Measurements from ENCODE around the gene ZHX3. TPM values are rescaled to one million over a fixed set of nuclear protein-coding genes. Genes with fewer than 3 reads are reported as not detected.
A peak's percentile ranks its signal among the peaks of the same experiment; 100 is the strongest.

Gene ZHX3
- total RNA-seq, 1 donor from 2014 or later: 34.5 TPM

GRCh38 chr20:41340327-41341055 is 23.0 kb upstream of the ZHX3 start, which contains the start of gene LPIN3:
Gene LPIN3 (plus strand): TSS chr20:41340821. CDS start chr20:41345804, 4,983 bp downstream.
- intact Hi-C loops (cut with DNase I): loop anchor here (1.0 to 10.0 kb wide), 7 partner anchors 70 to 376 kb away; partner anchors contain the start of gene CHD6

GRCh38 chr20:41339957-41340326 is 22.4 kb upstream of the ZHX3 start:
- intact Hi-C loops (cut with DNase I): loop anchor here (1.0 to 10.0 kb wide), 9 partner anchors 71 to 375 kb away; partner anchors contain the start of gene CHD6
- DNase-seq (ENCODE audit: missing footprints): peak; percentile 92
- peak; percentile 78 for ATAC-seq

More at GRCh38 chr20:41340327-41341055, 23.0 kb upstream of the ZHX3 start, which contains the start of gene LPIN3:
- ATAC-seq: peak; percentile 97
- peak; percentile 93 for DNase-seq (ENCODE audit: missing footprints)

GRCh38 chr20:41336711-41337492 is 19.4 kb upstream of the ZHX3 start:
- no peak for DNase-seq (ENCODE audit: missing footprints)
- no peak for ATAC-seq
- intact Hi-C loops (cut with DNase I): loop anchor here (5.0 kb wide), 2 partner anchors 90 to 105 kb away; no protein-coding TSS in a partner anchor

GRCh38 chr20:41335591-41335990 is 18.1 kb upstream of the ZHX3 start:
- intact Hi-C loops (cut with DNase I): loop anchor here (5.0 kb wide), 2 partner anchors 88 to 103 kb away; no protein-coding TSS in a partner anchor
- DNase-seq (ENCODE audit: missing footprints) (no peak), ATAC-seq (no peak)

- no peak for DNase-seq (ENCODE audit: missing footprints)
- no peak for ATAC-seq
- intact Hi-C loops (cut with DNase I): loop anchor here (5.0 kb wide), 2 partner anchors 87 to 102 kb away; no protein-coding TSS in a partner anchor
Observed at GRCh38 chr20:41334443-41335421, 17.2 kb upstream of the ZHX3 start.

GRCh38 chr20:41334036-41334435 is 16.5 kb upstream of the ZHX3 start:
- intact Hi-C loops (cut with DNase I): no loop called here
- no peak for DNase-seq (ENCODE audit: missing footprints)

GRCh38 chr20:41331731-41332130 is 14.2 kb upstream of the ZHX3 start:
- intact Hi-C loops (cut with DNase I): no loop called here
- ATAC-seq: no peak
- DNase-seq (ENCODE audit: missing footprints): no peak

More at GRCh38 chr20:41334036-41334435, 16.5 kb upstream of the ZHX3 start:
- no peak for ATAC-seq

- no peak for ATAC-seq
- no peak for DNase-seq (ENCODE audit: missing footprints)
- intact Hi-C loops (cut with DNase I): no loop called here
Observed at GRCh38 chr20:41330941-41331340, 13.4 kb upstream of the ZHX3 start.

GRCh38 chr20:41330343-41330720 is 12.8 kb upstream of the ZHX3 start:
- intact Hi-C loops (cut with DNase I): no loop called here
- ATAC-seq (no peak), DNase-seq (ENCODE audit: missing footprints) (no peak)

GRCh38 chr20:41329435-41330342 is 12.2 kb upstream of the ZHX3 start:
- DNase-seq (ENCODE audit: missing footprints) (no peak), ATAC-seq (peak; percentile 94)
- intact Hi-C loops (cut with DNase I): no loop called here

GRCh38 chr20:41327178-41327577 is 9.6 kb upstream of the ZHX3 start:
- DNase-seq (ENCODE audit: missing footprints) (no peak), ATAC-seq (no peak)
- intact Hi-C loops (cut with DNase I): no loop called here

- ATAC-seq: no peak
- no peak for DNase-seq (ENCODE audit: missing footprints)
- intact Hi-C loops (cut with DNase I): no loop called here
Observed at GRCh38 chr20:41320976-41321375, 3.4 kb upstream of the ZHX3 start.

- no peak for DNase-seq (ENCODE audit: missing footprints)
- no peak for ATAC-seq
- intact Hi-C loops (cut with DNase I): no loop called here
Observed at GRCh38 chr20:41320441-41320840, 2.9 kb upstream of the ZHX3 start.

- intact Hi-C loops (cut with DNase I): loop anchor here (5.0 kb wide), 1 partner anchor 141 kb away; no protein-coding TSS in a partner anchor
- ATAC-seq: no peak
Observed at GRCh38 chr20:41318271-41318649, 729 bp upstream of the ZHX3 start.

GRCh38 chr20:41316602-41317545 is 657 bp downstream of the ZHX3 start:
- DNase-seq (ENCODE audit: missing footprints) (peak; percentile 90), ATAC-seq (peak; percentile 57)
- intact Hi-C loops (cut with DNase I): loop anchor here (2.0 to 5.0 kb wide), 3 partner anchors 44 to 140 kb away; no protein-coding TSS in a partner anchor

More at GRCh38 chr20:41318271-41318649, 729 bp upstream of the ZHX3 start:
- no peak for DNase-seq (ENCODE audit: missing footprints)

- no peak for DNase-seq (ENCODE audit: missing footprints)
- ATAC-seq: no peak
- intact Hi-C loops (cut with DNase I): loop anchor here (2.0 to 5.0 kb wide), 3 partner anchors 43 to 139 kb away; no protein-coding TSS in a partner anchor
Observed at GRCh38 chr20:41316051-41316450, 1.5 kb downstream of the ZHX3 start.

Measured in Right ventricle myocardium inferior (tissue), 1 donor.